ENCODE measurements around the gene PDXDC1. TPM values are rescaled to one million over a fixed set of nuclear protein-coding genes. Genes with fewer than 3 reads are reported as not detected.
A peak's percentile ranks its signal among the peaks of the same experiment; 100 is the strongest.

PDXDC1 gene
- polyA plus RNA-seq, 1 experiment, result 68.6 TPM

DNA sequence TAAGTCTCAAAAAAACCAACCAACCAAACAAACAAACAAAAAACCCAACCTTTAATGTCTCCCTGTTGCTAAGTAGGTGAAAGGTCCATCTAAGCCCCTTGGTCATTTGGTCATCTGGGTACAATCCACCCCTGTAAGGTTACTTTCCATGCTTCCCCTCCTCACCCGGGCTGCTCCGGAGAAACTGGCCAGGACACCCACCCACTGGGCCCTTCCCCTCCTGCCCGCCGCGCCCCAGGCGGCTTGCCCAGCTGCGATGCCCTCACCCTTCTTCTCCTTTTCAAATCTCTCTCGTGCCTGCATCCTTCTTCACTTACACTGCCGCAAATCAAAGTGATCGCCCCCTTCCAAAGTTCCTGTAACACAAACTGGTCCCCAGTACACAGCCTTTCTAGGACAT, 79.1 kb downstream of the PDXDC1 start:
- TF ChIP-seq, protein P1, sequence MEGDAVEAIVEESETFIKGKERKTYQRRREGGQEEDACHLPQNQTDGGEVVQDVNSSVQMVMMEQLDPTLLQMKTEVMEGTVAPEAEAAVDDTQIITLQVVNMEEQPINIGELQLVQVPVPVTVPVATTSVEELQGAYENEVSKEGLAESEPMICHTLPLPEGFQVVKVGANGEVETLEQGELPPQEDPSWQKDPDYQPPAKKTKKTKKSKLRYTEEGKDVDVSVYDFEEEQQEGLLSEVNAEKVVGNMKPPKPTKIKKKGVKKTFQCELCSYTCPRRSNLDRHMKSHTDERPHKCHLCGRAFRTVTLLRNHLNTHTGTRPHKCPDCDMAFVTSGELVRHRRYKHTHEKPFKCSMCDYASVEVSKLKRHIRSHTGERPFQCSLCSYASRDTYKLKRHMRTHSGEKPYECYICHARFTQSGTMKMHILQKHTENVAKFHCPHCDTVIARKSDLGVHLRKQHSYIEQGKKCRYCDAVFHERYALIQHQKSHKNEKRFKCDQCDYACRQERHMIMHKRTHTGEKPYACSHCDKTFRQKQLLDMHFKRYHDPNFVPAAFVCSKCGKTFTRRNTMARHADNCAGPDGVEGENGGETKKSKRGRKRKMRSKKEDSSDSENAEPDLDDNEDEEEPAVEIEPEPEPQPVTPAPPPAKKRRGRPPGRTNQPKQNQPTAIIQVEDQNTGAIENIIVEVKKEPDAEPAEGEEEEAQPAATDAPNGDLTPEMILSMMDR (IDR thresholded peaks at IDR 0.05; ENCODE audit: insufficient read depth, low read depth, low read length), result no peak
- CTCF ChIA-PET, result interaction anchor here (2.4 kb wide), 1 partner anchor 14 kb away, joined by 7 read pairs; no protein-coding TSS in a partner anchor
- H3K36me3 ChIP-seq (ENCODE audit: control insufficient read depth, insufficient read depth, low read length), result no peaks in the 10 kb centered on the region; the same call in 1 of the 2 replicates
- POLR2A ChIA-PET, result no interaction called here
- no peak overlapping the region for H3K4me3 ChIP-seq (ENCODE audit: low read depth, low read length)
- no peak for DNase-seq (ENCODE audit: low read depth)
- H3K27me3 ChIP-seq (ENCODE audit: control insufficient read depth, insufficient read depth, low read length), result no peaks in the 10 kb centered on the region

DNA sequence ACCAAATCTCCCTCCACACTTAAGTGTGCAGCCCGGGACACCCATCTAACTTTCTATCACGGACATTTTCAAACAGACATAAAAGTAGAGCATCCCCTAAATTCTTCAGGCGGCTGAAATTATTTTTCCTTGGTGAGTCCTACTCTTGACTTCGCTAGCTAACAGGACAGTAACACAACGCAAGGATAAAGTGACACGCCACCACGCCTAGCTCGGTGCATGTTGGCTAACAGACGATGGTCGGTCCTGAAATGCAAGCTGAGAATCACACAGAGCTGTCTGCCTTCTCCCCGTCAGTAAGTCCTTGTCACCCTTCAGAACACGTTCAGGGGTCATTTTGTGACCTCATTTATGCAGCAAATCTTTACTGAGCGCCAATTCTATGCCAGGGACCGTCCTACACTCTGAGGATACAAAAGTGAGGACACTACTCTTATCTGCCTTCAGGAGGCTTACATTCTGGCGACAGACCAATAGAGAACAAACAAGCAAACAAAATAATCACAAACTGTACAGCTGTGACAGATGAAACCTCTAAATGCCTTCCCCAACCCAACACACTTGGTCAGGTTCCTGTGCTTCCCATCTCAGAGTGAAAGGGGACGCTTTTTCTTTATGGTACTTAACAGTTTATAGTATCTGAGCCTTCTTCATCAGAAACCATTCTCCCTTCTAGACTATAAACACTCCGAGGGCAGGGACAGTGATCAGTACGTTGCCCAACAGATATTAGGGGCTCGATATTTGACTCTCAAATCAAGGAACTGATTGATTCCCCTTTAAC, 79.7 kb downstream of the PDXDC1 start:
- DNase-seq (ENCODE audit: low read depth), result no peak
- H3K36me3 ChIP-seq (ENCODE audit: control insufficient read depth, insufficient read depth, low read length), result peaks cover 2% of the 10 kb centered on the region
- peak overlapping the region; percentile 95 for H3K4me3 ChIP-seq (ENCODE audit: low read depth, low read length)
- H3K27me3 ChIP-seq (ENCODE audit: control insufficient read depth, insufficient read depth, low read length), result no peaks in the 10 kb centered on the region
- ChIA-PET CTCF (interaction anchor here (2.4 kb wide), 1 partner anchor 15 kb away, joined by 7 read pairs; no protein-coding TSS in a partner anchor), POLR2A (no interaction called here)
- TF ChIP-seq, protein P1 (IDR thresholded peaks at IDR 0.05; ENCODE audit: insufficient read depth, low read depth, low read length), result no peak

DNA sequence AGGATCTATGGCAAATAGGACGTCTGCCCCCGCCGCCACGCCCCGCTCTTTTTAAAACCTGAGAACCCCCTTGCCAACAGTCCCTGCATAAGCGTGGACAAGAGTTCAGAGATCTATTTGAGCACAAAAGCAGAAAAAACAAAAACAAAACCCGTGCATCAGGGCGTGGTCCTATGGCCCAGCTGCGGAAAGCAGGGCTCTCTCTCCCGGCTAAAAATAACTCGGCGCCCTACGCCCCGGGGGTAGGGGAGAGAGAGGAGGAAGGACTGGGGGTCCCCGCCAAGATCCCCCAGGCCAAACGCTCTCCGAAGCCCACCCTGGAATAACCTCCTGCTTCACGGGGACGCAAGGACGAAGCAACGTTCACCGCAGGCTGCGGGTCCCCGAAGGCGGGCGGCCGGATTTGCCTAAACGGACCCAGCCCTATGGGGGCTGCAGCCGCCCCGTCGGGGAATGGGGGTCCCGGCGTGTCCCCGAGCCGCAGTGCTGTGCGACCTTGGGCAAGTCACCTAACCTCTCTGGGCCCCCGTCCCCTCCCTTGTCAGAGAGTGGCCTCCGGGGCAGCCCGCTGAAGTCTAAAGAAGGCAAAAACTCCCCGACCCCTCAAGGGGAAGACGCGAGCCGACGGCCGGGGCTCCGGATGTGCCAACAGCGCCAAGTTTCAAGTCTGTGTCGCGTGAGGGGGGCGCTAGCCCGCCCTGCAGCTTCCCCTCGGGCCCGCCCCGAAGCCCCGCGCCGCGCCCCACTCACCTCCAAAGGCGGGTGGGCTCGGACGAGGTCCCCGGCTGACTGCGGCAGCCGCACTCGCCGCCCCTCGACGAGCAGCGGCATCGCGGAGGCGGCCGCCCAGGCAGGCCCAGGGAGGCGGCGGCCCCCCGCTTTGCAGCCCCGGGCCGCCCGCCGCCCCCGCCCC, 80.6 kb downstream of the PDXDC1 start:
- DNase-seq (ENCODE audit: low read depth), result no peak
- POLR2A ChIA-PET, result no interaction called here

DNA sequence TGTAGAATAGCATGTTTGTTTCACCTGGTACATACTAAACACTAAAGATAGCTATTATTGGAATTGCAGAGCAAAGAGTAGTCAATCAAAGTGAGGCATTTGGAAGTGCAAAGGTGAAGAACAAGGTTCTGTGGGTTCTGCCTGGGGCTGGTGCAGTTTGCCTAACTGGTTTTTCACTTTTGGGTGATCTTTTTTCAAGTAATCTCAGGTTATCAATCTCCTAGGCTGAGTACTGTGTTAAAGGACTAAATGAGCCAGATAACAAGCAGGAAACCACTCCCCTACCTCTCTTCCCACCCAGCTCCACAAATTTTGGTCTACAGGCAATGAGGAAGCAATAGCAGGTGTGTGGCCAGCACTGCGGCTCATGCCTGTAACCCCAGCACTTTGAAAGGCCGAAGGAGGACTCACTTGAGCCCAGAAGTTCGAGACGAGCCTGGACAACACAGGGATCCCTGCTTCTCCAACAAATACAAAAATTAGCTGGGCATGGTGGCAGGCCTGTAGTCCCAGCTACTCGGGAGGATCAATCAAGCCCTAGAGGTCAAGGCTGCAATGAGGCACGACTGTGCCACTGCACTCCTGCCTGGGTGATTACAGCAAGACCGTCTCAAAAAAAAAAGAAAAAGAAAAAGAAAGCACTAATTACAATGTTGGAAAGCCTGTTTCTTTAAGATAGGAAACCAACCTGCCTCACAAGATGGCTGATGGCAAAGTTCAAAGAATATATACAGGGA, 83.0 kb downstream of the PDXDC1 start:
- Histone ChIP-seq H3K4me3 (ENCODE audit: low read depth, low read length) (no peak overlapping the region), H3K27me3 (ENCODE audit: control insufficient read depth, insufficient read depth, low read length) (no peaks in the 10 kb centered on the region), H3K36me3 (ENCODE audit: control insufficient read depth, insufficient read depth, low read length) (peaks cover 11% of the 10 kb centered on the region)
- no peak for DNase-seq (ENCODE audit: low read depth)
- CTCF ChIA-PET, result interaction anchor here (0.8 to 1.5 kb wide), 3 partner anchors 14 to 18 kb away, joined by 3 to 7 read pairs (median 4); no protein-coding TSS in a partner anchor
- POLR2A ChIA-PET, result no interaction called here
- TF ChIP-seq, protein P1 (IDR thresholded peaks at IDR 0.05; ENCODE audit: insufficient read depth, low read depth, low read length), result no peak

More for the DNA sequence above, 80.6 kb downstream of the PDXDC1 start:
- CTCF ChIA-PET, result no interaction called here
- TF ChIP-seq, protein P1 (IDR thresholded peaks at IDR 0.05; ENCODE audit: insufficient read depth, low read depth, low read length), result peak; percentile 35
- Histone ChIP-seq H3K36me3 (ENCODE audit: control insufficient read depth, insufficient read depth, low read length) (peaks cover 2% of the 10 kb centered on the region), H3K4me3 (ENCODE audit: low read depth, low read length) (peak overlapping the region; percentile 95), H3K27me3 (ENCODE audit: control insufficient read depth, insufficient read depth, low read length) (no peaks in the 10 kb centered on the region)

Measured in BJ (cell line).